Hair follicle dermal papilla cell (primary cell): ENCODE measurements around the gene HSF2. TPM values are rescaled to one million over a fixed set of nuclear protein-coding genes. Genes with fewer than 3 reads are reported as not detected.

ENCODE experiments used
- small RNA-seq: library from RNA; depleted of rRNA; stranded (forward); fragments of <200 nt; gene quantifications from one replicate; pipeline ENCODE3, GENCODE V24; 2012
- total RNA-seq: library from RNA; depleted of rRNA; stranded (reverse); fragments of >200 nt; gene quantifications from 2 replicates; pipeline ENCODE4 v1.2.3, GENCODE V29; 2012

The HSF2 gene
- total RNA-seq: 19.7 and 22.7 TPM in 2 replicates

DNA sequence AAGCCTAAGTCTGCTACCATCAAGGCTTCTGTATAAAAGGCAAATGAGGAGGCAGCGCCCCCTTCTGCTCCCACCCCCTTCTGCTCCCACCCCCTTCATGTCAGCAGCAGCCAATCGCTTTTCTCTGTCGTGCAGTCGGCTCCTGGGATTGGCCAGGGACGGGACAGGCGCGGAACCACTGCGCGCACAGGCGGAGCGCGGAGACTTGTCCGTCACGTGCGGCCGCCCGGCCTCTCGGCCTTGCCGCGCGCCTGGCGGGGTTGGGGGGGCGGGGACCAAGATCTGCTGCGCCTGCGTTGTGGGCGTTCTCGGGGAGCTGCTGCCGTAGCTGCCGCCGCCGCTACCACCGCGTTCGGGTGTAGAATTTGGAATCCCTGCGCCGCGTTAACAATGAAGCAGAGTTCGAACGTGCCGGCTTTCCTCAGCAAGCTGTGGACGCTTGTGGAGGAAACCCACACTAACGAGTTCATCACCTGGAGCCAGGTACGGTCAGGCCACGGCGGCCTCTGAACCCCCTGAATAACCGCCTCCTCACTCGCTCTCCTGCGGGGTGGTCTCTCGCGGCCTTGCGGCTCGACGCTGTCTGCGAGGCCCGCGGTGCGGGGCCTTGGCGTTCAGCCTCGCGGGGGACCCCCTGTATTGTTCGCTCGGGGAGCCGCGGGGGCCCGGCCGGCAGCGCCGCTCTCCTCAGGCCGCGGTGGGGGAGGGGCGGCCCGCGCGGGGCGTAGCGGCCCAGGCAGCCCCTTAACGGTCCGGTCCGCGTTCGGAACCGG lies at the start of gene HSF2:
TSS of gene HSF2 (plus strand) at position 305 of the 773 bp plus-strand sequence. CDS start at position 391, 86 bp downstream.

DNA sequence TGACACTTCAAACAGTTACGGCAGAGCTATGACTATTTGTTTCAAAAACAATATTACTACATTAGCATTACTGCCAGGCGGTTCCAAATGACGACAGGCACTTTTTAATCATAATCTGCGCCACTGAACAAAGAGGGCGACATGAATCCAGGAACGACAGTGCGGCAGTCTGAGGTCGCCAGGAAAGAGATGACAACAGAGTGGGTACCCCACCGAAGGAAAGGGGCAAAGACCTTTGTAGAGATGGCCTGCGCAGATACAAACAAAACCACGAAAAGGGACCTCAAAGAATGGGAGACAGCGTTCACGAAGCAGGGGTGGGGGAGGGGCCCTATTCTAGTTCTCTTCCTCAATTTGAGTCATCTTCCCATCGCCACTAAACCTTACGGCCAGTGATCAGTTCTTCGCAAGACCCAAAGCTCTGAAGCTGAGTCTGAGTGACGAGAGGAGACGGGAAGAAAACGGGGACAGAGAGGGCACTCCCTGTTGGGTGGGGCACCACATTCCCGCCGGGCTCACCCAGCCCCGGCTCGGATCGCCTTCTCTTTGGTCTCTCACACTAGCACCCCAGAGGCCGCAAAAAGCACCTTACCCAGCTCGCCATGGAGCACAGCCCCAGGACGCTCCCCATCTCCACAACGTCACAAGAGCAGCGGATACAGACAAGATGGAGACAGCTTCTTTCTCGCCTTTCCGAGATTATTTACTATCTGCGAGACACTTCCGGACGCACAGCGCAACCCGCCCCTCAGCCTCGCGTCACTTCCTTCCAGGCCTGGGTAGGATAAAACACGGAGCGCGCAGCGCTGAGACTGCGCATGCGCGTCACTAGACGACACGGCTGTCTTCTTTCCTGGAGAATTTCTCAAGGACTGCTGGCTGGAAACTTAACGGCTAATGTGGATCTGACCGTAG lies 71.9 kb downstream of the HSF2 start, which contains the start of gene SERINC1:
TSS of gene SERINC1 (minus strand) at position 701 of the 915 bp plus-strand sequence. CDS start at position 631, 70 bp downstream.

Small RNAs within 50 kb of the gene (small RNA-seq; reads per million reads assigned to genes)
- not detected for gene Z99129.1

Other genes starting within 250 kb of the HSF2 start
- 267 and 273 TPM in 2 replicates for gene SERINC1, start 72.2 kb downstream of the HSF2 start, total RNA-seq
- 0.12 and 0.16 TPM in 2 replicates for gene PKIB, start 210.8 kb downstream of the HSF2 start, total RNA-seq